ENCODE data around the gene TCP11L2.

TCP11L2 gene

GRCh38 chr12:106302401-106303201 is at the start of gene TCP11L2:
Gene TCP11L2, plus strand, starts transcription at chr12:106302733. Its CDS starts 8,343 bp downstream, at chr12:106311076.
- DNase-seq (ENCODE audit: low read depth, low spot score): peak; percentile 39

DNA sequence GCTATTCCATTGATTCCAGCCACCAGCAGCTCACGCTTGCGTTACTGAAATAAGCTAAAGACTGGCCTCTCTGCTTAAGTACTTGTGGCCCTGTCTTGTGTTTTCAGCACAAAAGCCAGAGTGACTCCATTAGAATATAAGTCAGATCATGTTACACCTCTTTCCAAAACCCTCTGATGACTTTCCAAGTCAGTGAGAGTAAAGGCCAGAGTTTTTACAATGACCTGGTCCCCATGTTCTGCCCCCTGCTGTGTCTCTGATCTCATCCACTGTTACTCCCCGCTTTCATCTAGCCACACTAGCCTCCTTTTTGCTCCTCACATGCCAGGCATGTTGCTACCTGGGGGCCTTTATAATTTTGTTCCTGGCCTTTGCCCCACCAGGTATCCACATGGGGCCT is 47.8 kb upstream of the TCP11L2 start:
- DNase-seq (ENCODE audit: low read depth, low spot score): no peak

GRCh38 chr12:106255493-106255892 is 47.0 kb upstream of the TCP11L2 start:
- no peak for DNase-seq (ENCODE audit: low read depth, low spot score)

- DNase-seq (ENCODE audit: low read depth, low spot score): no peak
Measured at GRCh38 chr12:106255952-106256351, 46.6 kb upstream of the TCP11L2 start.

DNA sequence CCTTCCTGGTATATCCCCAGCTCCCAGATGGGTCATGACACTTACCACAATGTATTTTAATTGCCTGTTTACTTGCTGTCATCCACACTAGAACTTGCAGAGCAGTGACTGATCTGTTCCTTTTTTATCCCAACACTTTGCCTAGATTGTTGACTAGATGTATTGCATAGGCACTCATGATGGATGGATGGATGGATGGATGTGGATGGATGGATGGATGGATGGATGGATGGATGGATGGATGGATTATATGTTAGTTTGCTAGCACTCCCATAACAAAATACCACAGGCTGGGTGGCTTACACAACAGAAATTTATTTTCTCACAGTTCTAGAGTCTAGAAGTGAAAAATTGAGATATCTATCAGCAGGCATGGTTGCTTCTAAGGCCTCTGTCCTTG is 46.0 kb upstream of the TCP11L2 start:
- no peak for DNase-seq (ENCODE audit: low read depth, low spot score)

- DNase-seq (ENCODE audit: low read depth, low spot score): no peak
Measured at GRCh38 chr12:106258226-106258625, 44.3 kb upstream of the TCP11L2 start.

DNA sequence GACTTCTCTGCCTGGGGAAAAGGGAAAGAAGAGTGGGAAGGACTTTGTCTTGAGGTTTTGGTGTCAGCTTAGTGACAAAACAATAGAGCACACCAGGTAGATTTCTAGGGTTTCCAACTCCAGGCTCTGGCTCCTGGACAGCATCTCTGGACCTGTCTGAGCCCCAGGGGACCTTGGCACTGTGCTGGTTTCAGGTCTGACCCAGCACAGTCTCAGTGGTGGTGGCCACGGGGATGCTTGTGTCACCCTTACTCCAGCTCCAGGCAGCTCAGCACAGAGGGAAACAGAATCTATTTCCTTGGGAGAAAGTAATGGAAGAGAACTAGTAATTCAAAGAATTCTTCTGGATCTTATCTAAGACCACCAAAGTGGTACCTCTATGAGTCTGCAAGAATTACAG is 43.6 kb upstream of the TCP11L2 start:
- DNase-seq (ENCODE audit: low read depth, low spot score): no peak

GRCh38 chr12:106265116-106265515 is 37.4 kb upstream of the TCP11L2 start:
- DNase-seq (ENCODE audit: low read depth, low spot score): no peak

DNA sequence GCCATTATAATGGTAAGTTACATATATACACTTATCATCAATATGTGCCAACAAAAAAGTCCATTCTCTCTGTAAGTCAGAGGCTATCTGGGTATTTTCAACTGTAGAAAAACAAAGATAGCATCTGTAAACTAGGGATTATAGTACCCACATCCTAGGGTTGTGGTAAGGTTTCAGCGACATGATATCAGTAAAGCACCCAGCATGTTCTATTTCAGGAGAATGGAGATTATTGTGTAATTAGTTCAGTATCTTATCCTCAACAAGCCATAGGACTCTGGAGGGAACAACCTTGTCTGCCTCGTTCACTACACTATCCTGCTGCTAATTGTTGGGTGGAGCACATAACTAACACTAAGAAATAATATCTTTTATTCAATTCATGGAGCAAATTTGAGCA is 35.0 kb upstream of the TCP11L2 start:
- no peak for DNase-seq (ENCODE audit: low read depth, low spot score)

DNA sequence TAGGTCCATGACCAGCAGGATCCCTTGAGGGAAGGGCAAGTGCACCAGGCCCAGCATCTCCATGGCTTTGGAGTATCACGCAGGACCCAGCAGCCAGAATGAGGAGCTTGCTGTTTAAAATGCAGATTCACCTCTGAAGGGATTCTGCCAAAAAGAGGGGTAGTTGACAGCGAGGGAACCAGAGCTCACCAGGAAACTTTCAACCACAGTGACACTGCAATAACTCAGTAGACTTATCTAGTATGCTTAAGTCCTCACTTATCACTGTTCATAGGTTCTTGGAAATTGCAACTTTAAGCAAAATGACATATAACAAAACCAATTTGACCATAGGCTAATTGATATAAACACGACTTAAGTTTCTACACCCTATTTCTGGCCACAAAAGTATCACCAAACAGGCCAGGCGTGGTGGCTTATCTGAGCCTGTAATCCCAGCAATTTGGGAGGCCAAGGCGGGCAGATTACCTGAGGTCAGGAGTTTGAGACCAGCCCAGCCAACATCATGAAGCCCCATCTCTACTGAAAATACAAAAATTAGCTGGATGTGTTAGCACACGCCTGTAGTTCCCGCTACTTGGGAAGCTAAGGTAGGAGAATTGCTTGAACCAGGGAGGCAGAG is 33.3 kb upstream of the TCP11L2 start:
- DNase-seq (ENCODE audit: low read depth, low spot score): no peak

GRCh38 chr12:106271575-106272505 is 30.7 kb upstream of the TCP11L2 start:
- DNase-seq (ENCODE audit: low read depth, low spot score): no peak

GRCh38 chr12:106273491-106273890 is 29.0 kb upstream of the TCP11L2 start:
- DNase-seq (ENCODE audit: low read depth, low spot score): no peak

- DNase-seq (ENCODE audit: low read depth, low spot score): no peak
Measured at GRCh38 chr12:106274012-106274411, 28.5 kb upstream of the TCP11L2 start.

DNA sequence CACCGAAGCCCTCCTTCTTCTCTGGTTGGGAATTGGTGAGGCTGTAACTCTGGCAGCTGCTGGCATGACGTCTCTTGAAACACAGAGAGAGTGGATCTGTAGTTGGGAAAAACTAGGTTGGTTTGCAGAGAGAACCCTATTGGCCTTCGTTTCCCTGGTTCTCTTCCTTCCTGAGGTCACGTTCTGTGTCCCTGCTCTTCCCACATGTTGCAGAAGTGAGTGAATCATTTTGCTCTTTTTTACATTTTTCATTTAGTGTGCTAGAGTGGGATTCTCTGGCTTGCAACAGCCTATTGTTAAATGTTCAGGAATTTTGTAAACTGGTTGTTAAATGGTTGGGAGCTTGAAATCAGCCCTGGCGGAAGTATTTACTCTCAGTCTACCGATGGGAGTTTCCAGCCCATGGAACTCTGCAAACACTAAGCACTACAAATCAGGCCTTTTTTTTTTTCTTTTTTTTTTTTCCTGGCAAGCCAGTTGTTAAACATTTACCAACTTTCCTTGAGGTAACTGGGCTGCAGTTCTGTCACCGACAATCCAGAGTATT is 27.9 kb upstream of the TCP11L2 start:
- no peak for DNase-seq (ENCODE audit: low read depth, low spot score)

- no peak for DNase-seq (ENCODE audit: low read depth, low spot score)
Measured at GRCh38 chr12:106275458-106275857, 27.1 kb upstream of the TCP11L2 start.

DNA sequence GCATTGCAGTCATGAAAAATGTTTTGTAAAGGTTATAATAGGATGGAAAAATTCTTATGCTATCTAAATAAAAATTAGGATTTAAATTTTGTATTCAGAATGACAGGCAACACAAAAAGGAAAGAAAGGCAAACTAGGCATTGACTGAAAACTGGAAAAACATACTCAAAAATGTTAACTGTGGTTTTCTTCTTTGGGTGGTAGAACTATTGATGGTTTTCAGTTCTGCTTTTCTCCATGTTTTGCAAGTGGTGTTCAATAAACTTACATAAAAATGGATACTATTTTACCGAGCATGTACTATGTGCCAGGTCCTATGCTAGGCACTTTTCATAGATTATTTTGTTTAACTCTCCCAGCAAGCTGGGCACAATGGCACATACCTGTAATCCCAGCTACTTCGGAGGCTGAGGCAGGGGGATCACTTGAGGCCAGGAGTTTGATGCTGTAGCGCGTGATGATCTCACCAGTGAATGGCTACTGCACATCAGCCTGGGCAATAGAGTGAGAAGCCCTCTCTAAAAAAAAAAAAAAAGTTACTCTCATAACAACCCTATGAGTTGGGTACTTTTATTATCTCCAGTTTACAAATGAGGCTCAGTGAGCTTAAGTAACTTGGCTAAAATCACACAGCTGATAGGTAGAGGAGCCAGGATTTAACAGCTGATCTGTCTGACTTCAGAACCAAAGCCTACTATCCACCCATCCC is 26.3 kb upstream of the TCP11L2 start:
- no peak for DNase-seq (ENCODE audit: low read depth, low spot score)

DNA sequence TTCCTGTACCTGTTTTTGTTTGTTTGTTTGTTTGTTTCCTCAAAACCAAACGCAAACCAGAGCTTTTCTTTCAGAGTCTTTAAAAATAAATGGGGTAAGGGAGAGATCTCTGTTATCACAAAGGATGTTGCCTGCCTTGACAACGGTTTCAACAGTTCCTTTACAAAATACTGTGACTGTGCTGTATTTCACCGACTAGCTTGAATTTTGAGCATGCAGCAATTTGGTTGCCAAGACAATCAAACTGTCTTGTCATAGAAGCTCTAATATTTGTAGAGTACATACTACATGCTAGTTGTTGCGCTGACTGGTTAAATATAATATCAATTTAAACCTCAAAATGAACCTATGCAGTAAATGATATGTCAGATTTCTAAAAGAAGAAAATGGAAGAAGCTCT is 22.4 kb upstream of the TCP11L2 start:
- DNase-seq (ENCODE audit: low read depth, low spot score): no peak

DNA sequence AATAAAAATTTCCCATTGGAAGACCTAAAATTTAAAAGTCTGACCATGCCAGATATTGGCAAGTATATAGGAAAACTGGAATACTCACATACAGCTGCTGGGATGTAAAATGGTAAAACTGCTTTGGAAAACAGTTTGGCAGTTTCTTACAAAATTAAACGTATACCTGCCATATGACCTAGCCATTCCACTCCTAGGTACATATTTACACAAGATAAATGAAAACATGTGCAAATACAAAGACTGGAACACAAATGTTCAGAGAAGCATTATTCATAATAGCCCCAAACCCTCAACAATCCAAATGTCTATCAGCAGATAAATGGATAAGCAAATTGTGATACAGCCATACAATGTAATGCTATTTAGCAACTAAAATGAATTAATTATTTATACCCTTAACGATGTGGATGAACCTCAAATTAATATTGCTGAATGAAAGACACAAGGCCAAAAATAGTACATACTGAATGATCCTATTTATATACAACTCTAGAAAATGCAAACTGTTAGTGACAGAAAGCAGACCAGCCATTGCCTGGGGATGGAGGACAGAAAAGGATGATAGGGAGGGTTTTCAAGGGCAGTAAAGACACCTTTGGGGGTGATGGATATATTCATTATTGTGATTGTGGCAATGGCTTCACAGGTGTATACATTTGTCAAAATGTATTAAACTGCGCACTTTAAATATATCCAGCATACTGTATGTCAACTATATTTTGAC is 21.3 kb upstream of the TCP11L2 start:
- DNase-seq (ENCODE audit: low read depth, low spot score): no peak

DNA sequence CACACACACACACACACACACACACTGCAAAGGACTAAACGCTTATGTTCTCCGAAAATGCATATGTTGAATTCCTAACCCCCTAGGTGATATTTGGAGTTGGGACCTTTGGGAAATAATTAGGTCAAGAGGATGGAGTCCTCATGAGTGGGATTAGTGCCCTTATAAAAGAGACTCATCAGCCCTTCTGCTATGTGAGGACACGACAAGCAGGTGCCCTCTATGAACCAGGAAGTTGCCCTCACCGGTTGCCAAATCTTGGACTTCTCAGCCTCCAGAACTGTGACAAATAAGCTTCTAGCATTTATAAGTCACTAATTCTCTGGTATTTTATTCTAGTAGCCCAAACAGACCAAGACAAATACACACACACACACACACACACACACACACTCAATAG is 20.7 kb upstream of the TCP11L2 start:
- no peak for DNase-seq (ENCODE audit: low read depth, low spot score)

DNA sequence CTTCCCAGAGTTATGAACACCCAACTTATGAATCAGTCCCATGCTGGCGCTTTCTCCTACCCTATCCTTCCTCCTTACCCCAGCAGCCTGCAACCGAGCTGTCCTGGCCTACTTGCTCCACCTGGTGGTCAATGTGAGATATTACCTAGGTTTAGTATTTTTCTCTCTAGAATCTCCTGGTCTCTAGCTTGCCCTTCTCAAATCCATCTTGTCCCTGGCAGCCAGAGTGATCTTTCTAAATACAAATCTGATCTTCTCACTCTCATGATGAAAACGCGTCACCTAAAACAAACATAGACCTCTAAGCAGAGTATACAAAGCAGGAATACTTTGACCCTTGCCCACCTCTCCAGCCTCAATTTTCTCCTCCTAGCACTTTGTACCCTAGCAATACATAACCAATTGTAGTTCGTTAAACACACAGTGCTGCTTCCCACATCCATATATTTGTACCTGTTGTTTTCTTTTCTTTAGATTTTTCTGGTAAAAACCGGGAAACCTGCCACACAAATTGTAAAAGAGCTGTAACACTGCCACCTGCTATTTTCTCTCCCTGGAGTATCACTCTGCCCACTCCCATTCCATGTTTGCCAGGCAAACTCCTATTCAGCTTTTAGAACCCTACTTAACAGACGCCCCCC is 20.0 kb upstream of the TCP11L2 start:
- no peak for DNase-seq (ENCODE audit: low read depth, low spot score)

Measured in smooth muscle cell of the brain vasculature (primary cell).